ENCODE results near the gene TMTC1.

Gene TMTC1

DNA sequence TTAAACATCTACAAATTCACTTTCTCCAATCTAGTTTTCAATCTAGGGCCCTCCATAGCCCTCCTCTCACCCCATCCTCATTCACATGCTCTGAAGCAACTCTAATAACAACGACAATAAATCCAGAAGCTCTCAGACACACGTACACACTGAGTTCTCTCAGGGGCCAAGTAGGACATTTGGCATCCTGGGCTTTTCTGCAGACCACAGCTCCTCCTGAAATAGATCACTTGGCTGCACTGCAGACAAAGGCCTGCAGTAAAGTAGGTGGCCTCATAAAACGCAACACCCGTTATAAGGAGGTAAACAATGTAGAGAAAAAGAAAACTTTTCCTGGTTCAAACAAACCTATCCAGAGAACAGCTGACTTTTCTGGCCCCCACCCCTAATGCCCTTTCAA, 111.2 kb downstream of the TMTC1 start:
- TF ChIP-seq, protein P1, sequence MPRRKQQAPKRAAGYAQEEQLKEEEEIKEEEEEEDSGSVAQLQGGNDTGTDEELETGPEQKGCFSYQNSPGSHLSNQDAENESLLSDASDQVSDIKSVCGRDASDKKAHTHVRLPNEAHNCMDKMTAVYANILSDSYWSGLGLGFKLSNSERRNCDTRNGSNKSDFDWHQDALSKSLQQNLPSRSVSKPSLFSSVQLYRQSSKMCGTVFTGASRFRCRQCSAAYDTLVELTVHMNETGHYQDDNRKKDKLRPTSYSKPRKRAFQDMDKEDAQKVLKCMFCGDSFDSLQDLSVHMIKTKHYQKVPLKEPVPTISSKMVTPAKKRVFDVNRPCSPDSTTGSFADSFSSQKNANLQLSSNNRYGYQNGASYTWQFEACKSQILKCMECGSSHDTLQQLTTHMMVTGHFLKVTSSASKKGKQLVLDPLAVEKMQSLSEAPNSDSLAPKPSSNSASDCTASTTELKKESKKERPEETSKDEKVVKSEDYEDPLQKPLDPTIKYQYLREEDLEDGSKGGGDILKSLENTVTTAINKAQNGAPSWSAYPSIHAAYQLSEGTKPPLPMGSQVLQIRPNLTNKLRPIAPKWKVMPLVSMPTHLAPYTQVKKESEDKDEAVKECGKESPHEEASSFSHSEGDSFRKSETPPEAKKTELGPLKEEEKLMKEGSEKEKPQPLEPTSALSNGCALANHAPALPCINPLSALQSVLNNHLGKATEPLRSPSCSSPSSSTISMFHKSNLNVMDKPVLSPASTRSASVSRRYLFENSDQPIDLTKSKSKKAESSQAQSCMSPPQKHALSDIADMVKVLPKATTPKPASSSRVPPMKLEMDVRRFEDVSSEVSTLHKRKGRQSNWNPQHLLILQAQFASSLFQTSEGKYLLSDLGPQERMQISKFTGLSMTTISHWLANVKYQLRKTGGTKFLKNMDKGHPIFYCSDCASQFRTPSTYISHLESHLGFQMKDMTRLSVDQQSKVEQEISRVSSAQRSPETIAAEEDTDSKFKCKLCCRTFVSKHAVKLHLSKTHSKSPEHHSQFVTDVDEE (CRISPR knock-in tag; IDR thresholded peaks at IDR 0.05): no peak
- TF ChIP-seq GLIS3 (CRISPR knock-in tag; IDR thresholded peaks at IDR 0.05) (no peak), PATZ1 (CRISPR knock-in tag; IDR thresholded peaks at IDR 0.05; ENCODE audit: borderline replicate concordance) (no peak), ZNF565 (CRISPR knock-in tag; conservative IDR thresholded peaks at IDR 0.05; ENCODE audit: low read depth) (no peak), ZNF8 (CRISPR knock-in tag; IDR thresholded peaks at IDR 0.05) (no peak), ARNTL (CRISPR knock-in tag; IDR thresholded peaks at IDR 0.05; ENCODE audit: borderline replicate concordance, low read depth) (no peak)
- no peak for ATAC-seq

DNA sequence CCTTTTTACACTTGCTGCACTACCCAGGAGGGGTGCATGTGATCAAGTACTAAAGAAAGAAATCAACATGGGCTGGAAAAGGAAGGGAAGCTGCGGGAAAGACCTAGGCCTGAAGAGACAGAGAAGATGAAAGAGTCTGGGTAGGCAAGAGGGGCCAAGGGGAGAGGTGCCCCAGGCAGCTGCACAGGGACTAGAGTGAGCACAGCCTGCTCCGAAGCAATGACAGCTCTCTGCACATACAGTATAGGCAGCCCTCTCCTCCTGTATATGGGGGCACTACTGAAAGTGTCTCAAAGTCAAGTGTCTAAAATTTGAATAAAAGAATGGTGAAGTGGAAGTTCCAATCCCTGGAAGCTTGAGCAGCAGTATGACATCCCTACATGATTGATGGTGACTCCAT, 112.0 kb downstream of the TMTC1 start:
- ATAC-seq: no peak

DNA sequence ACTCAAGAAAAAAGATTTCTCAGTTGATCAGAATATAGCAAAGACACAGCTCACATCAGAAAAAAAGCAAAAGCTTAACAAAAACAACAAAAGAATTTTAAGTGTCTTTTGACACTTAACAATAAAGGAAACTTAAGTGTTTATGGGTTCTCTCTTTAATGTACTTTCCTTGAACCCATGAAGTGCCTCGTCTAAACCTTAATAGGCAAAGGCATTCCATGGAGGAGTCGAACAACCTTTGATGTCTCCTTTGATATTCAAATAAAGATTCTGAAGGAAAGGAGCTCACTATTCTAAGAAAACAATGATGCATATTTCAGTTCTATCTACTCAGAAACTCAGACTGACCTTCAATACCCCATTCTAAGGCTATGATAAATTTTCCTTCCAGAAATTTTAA, 116.7 kb downstream of the TMTC1 start:
- TF ChIP-seq ZNF70 (CRISPR knock-in tag; IDR thresholded peaks at IDR 0.05) (no peak), TCF4 (CRISPR knock-in tag; IDR thresholded peaks at IDR 0.05; ENCODE audit: borderline replicate concordance) (no peak), BACH2 (CRISPR knock-in tag; IDR thresholded peaks at IDR 0.05; ENCODE audit: borderline replicate concordance) (no peak), CSDC2 (CRISPR knock-in tag; IDR thresholded peaks at IDR 0.05) (no peak), ZFP3 (CRISPR knock-in tag; IDR thresholded peaks at IDR 0.05) (no peak), CSRNP3 (CRISPR knock-in tag; IDR thresholded peaks at IDR 0.05) (no peak)
- TF ChIP-seq, protein P2, sequence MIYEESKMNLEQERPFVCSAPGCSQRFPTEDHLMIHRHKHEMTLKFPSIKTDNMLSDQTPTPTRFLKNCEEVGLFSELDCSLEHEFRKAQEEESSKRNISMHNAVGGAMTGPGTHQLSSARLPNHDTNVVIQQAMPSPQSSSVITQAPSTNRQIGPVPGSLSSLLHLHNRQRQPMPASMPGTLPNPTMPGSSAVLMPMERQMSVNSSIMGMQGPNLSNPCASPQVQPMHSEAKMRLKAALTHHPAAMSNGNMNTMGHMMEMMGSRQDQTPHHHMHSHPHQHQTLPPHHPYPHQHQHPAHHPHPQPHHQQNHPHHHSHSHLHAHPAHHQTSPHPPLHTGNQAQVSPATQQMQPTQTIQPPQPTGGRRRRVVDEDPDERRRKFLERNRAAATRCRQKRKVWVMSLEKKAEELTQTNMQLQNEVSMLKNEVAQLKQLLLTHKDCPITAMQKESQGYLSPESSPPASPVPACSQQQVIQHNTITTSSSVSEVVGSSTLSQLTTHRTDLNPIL (CRISPR knock-in tag; IDR thresholded peaks at IDR 0.05; ENCODE audit: low read depth): no peak
- ATAC-seq: no peak

More for the DNA sequence above, 112.0 kb downstream of the TMTC1 start:
- TF ChIP-seq PATZ1 (CRISPR knock-in tag; IDR thresholded peaks at IDR 0.05; ENCODE audit: borderline replicate concordance): no peak
- TF ChIP-seq, protein P3, sequence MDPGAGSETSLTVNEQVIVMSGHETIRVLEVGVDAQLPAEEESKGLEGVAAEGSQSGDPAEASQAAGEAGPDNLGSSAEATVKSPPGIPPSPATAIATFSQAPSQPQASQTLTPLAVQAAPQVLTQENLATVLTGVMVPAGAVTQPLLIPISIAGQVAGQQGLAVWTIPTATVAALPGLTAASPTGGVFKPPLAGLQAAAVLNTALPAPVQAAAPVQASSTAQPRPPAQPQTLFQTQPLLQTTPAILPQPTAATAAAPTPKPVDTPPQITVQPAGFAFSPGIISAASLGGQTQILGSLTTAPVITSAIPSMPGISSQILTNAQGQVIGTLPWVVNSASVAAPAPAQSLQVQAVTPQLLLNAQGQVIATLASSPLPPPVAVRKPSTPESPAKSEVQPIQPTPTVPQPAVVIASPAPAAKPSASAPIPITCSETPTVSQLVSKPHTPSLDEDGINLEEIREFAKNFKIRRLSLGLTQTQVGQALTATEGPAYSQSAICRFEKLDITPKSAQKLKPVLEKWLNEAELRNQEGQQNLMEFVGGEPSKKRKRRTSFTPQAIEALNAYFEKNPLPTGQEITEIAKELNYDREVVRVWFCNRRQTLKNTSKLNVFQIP (CRISPR knock-in tag; IDR thresholded peaks at IDR 0.05; ENCODE audit: borderline replicate concordance, low read depth): no peak

- no peak for ATAC-seq
Measured at GRCh38 chr12:29665107-29665506, 118.6 kb downstream of the TMTC1 start.

More at GRCh38 chr12:29665107-29665506, 118.6 kb downstream of the TMTC1 start:
- TF ChIP-seq, protein P3 (CRISPR knock-in tag; IDR thresholded peaks at IDR 0.05; ENCODE audit: borderline replicate concordance, low read depth): no peak
